NCI-H2227 treated with DMSO at 0.1 percent for 48 hours (cell line): ENCODE measurements around the gene DHRS12.
A peak's percentile ranks its signal among the peaks of the same experiment; 100 is the strongest.

Experiments used
- DNase-seq: peaks from one replicate; lab custom pipeline; 2025; lab: John Stamatoyannopoulos, UW

DHRS12 gene

GRCh38 chr13:51783428-51784094, 20.4 kb downstream of the DHRS12 start:
- DNase-seq: no peak

GRCh38 chr13:51782026-51782710, 21.8 kb downstream of the DHRS12 start:
- no peak for DNase-seq

- no peak for DNase-seq
Observed at GRCh38 chr13:51781246-51782022, 22.5 kb downstream of the DHRS12 start.

GRCh38 chr13:51780099-51780498, 23.9 kb downstream of the DHRS12 start:
- DNase-seq: no peak

GRCh38 chr13:51778392-51778791, 25.6 kb downstream of the DHRS12 start:
- DNase-seq: peak; percentile 10

GRCh38 chr13:51777921-51778320, 26.0 kb downstream of the DHRS12 start:
- DNase-seq: no peak

GRCh38 chr13:51776179-51776578, 27.8 kb downstream of the DHRS12 start:
- DNase-seq: no peak

GRCh38 chr13:51773515-51773914, 30.4 kb downstream of the DHRS12 start:
- DNase-seq: no peak

- DNase-seq: no peak
Observed at GRCh38 chr13:51772781-51773180, 31.2 kb downstream of the DHRS12 start.

GRCh38 chr13:51772105-51772455, 31.9 kb downstream of the DHRS12 start:
- DNase-seq: no peak

GRCh38 chr13:51771418-51772104, 32.4 kb downstream of the DHRS12 start:
- DNase-seq: no peak

GRCh38 chr13:51770681-51771417, 33.1 kb downstream of the DHRS12 start:
- no peak for DNase-seq

GRCh38 chr13:51770160-51770559, 33.8 kb downstream of the DHRS12 start:
- no peak for DNase-seq

GRCh38 chr13:51769455-51770127, 34.4 kb downstream of the DHRS12 start:
- DNase-seq: no peak

- no peak for DNase-seq
Observed at GRCh38 chr13:51768976-51769375, 35.0 kb downstream of the DHRS12 start.

GRCh38 chr13:51768378-51768921, 35.5 kb downstream of the DHRS12 start:
- no peak for DNase-seq

- no peak for DNase-seq
Observed at GRCh38 chr13:51767100-51767499, 36.9 kb downstream of the DHRS12 start.

GRCh38 chr13:51765142-51765515, 38.8 kb downstream of the DHRS12 start:
- no peak for DNase-seq

- no peak for DNase-seq
Observed at GRCh38 chr13:51764184-51765141, 39.5 kb downstream of the DHRS12 start.

GRCh38 chr13:51763486-51763885, 40.5 kb downstream of the DHRS12 start:
- no peak for DNase-seq
